Keratinocyte (primary cell): ENCODE data around the gene SATB2. TPM values are rescaled to one million over a fixed set of nuclear protein-coding genes. Genes with fewer than 3 reads are reported as not detected.

Source experiments
- DNase-seq: peaks from one replicate; pipeline ENCODE4 v3.0.0-alpha.2; 2011; ENCODE audit warnings: low read depth, missing footprints, low spot score
- FAIRE-seq: peaks from 2 replicates; lab custom pipeline; 2011; peaks lifted over from hg19 to GRCh38; lab: Jason Lieb, UNC
- H2AFZ ChIP-seq: 2 replicates; pipeline ENCODE4 v1.6.0; 2012; ENCODE audit warnings: low read length, control low read depth, inconsistent platforms; ENCODE audit not compliant: control insufficient read depth
- H3K27ac ChIP-seq: 2 replicates; pipeline ENCODE4 v1.5.1; 2011; ENCODE audit warnings: low read length; ENCODE audit not compliant: control insufficient read depth, insufficient read depth
- H3K27me3 ChIP-seq: 3 replicates; pipeline ENCODE4 v1.6.0; 2011; ENCODE audit warnings: low read length; ENCODE audit not compliant: control insufficient read depth, insufficient read depth; ENCODE audit errors: extremely low read depth
- H3K36me3 ChIP-seq, 2 experiments: 2 replicates in 1 of 2; 3 replicates in 1 of 2; pipeline ENCODE4 v1.5.1; 2011; ENCODE audit warnings: low read length in 2 of 2, mild to moderate bottlenecking in 1 of 2; ENCODE audit not compliant: control insufficient read depth in 2 of 2, insufficient read depth in 2 of 2; ENCODE audit errors: extremely low read depth in 1 of 2
- H3K4me1 ChIP-seq: 3 replicates; pipeline ENCODE4 v1.5.1; 2011; ENCODE audit warnings: low read length; ENCODE audit not compliant: control insufficient read depth, insufficient read depth; ENCODE audit errors: extremely low read depth
- H3K4me2 ChIP-seq: 3 replicates; pipeline ENCODE4 v1.6.0; 2011; ENCODE audit warnings: low read depth, low read length; ENCODE audit not compliant: control insufficient read depth, insufficient read depth; ENCODE audit errors: extremely low read depth
- H3K4me3 ChIP-seq, 3 experiments: fragments of 200-600 bp in 1 of 3; sonication (generic) in 1 of 3; 2 replicates in 2 of 3; 3 replicates in 1 of 3; pipeline ENCODE4 v1.5.1; 2011 to 2016; ENCODE audit warnings: low read length in 3 of 3, mild to moderate bottlenecking in 3 of 3, control low read depth in 2 of 3, inconsistent platforms in 1 of 3, low read depth in 1 of 3, mixed read lengths in 1 of 3, mixed run types in 1 of 3, moderate library complexity in 1 of 3; ENCODE audit not compliant: control insufficient read depth in 2 of 3, insufficient read depth in 2 of 3; ENCODE audit errors: extremely low read depth in 1 of 3
- H3K79me2 ChIP-seq: 2 replicates; pipeline ENCODE4 v1.6.0; 2012; ENCODE audit warnings: low read length; ENCODE audit not compliant: control insufficient read depth, insufficient read depth
- H3K9ac ChIP-seq: 3 replicates; pipeline ENCODE4 v1.6.0; 2011; ENCODE audit warnings: low read length; ENCODE audit not compliant: control insufficient read depth, insufficient read depth; ENCODE audit errors: extremely low read depth
- H3K9me1 ChIP-seq: 3 replicates; pipeline ENCODE4 v1.6.0; 2011; ENCODE audit warnings: low read length; ENCODE audit not compliant: control insufficient read depth, insufficient read depth; ENCODE audit errors: extremely low read depth
- H3K9me3 ChIP-seq: 2 replicates; pipeline ENCODE4 v1.5.1; 2012; ENCODE audit warnings: low read depth, low read length; ENCODE audit not compliant: control insufficient read depth
- H4K20me1 ChIP-seq: 3 replicates; pipeline ENCODE4 v1.6.0; 2011; ENCODE audit warnings: low read length; ENCODE audit not compliant: control insufficient read depth, insufficient read depth; ENCODE audit errors: extremely low read depth
- EZH2 ChIP-seq: IDR thresholded peaks from one replicate; pipeline ENCODE4 v1.6.1; 2012; ENCODE audit warnings: inconsistent platforms, mild to moderate bottlenecking, low read length, moderate library complexity
- dilution Hi-C: fragments of 300-500 bp; cut with MboI; formaldehyde crosslinking; loops from one replicate; pipeline ENCODE4 v1.7.0; 2020; ENCODE audit warnings: low sequenced_read_pairs; ENCODE audit not compliant: extremely low pct_ligation_motif_present
- polyA plus RNA-seq, 5 experiments: library from polyadenylated mRNA; depleted of rRNA in 3 of 5; stranded (reverse) in 3 of 5; stranded (forward) in 1 of 5; unstranded in 1 of 5; fragments of >200 nt; gene quantifications; 1 replicate in 1 of 5; 2 replicates in 3 of 5; 3 replicates in 1 of 5; pipeline versions ENCODE4 v1.2.1 to v1.2.3, GENCODE V29; 2011 to 2012; ENCODE audit warnings: missing spikeins in 2 of 5, low read depth in 1 of 5, low replicate concordance in 1 of 5
- TF ChIP-seq, protein P1 (sequence below), 3 experiments: IDR thresholded peaks in 1 of 3; conservative IDR thresholded peaks in 1 of 3; optimal IDR thresholded peaks in 1 of 3; 2 replicates in 2 of 3; 3 replicates in 1 of 3; pipeline versions ENCODE3 to v1.5.1; 2011; ENCODE audit warnings: low read length in 3 of 3, mild to moderate bottlenecking in 3 of 3, moderate library complexity in 2 of 3, control low read depth in 1 of 3, inconsistent platforms in 1 of 3; ENCODE audit not compliant: insufficient read depth in 2 of 3; ENCODE audit errors: extremely low read depth in 1 of 3

Gene SATB2
- polyA plus RNA-seq, 1 donor (not counting 4 experiments of a cell fraction or from before 2014, with no cell fraction given), result 1.4 TPM

GRCh38 chr2:199228887-199229819 is 228.6 kb downstream of the SATB2 start:
- no peak overlapping the region for H3K4me2 ChIP-seq
- dilution Hi-C loops, result no loop called here
- H2AFZ ChIP-seq, result no peak overlapping the region

DNA sequence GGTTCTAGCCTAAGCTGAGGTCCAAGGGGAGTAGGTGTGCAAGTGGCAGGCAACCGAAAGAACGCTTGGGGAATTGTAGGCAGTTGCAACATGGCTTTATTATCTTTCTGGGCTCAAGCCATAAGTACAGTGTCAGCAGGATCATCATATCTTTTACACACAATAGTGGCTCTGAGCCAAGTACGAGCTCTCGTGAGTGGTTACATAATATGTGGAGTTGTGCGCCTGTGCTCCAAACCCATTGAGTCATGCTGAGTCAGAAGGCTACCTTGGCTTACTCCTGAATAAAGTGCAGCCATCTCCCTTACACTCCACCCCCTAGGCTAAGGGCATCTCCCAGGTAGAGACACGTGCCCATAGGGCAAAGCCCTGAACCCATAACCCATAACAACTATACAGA is 233.9 kb downstream of the SATB2 start:
- H3K4me1 ChIP-seq, result no peaks in the 10 kb centered on the region
- H3K27ac ChIP-seq, result no peak overlapping the region
- H3K9ac ChIP-seq, result no peak overlapping the region
- H4K20me1 ChIP-seq, result no peaks in the 10 kb centered on the region
- DNase-seq (peak; percentile 26), FAIRE-seq (no peak)
- no peak overlapping the region for H3K4me2 ChIP-seq
- no peak overlapping the region for H2AFZ ChIP-seq
- H3K27me3 ChIP-seq, result no peaks in the 10 kb centered on the region
- TF ChIP-seq EZH2, result no peak
- TF ChIP-seq, protein P1, sequence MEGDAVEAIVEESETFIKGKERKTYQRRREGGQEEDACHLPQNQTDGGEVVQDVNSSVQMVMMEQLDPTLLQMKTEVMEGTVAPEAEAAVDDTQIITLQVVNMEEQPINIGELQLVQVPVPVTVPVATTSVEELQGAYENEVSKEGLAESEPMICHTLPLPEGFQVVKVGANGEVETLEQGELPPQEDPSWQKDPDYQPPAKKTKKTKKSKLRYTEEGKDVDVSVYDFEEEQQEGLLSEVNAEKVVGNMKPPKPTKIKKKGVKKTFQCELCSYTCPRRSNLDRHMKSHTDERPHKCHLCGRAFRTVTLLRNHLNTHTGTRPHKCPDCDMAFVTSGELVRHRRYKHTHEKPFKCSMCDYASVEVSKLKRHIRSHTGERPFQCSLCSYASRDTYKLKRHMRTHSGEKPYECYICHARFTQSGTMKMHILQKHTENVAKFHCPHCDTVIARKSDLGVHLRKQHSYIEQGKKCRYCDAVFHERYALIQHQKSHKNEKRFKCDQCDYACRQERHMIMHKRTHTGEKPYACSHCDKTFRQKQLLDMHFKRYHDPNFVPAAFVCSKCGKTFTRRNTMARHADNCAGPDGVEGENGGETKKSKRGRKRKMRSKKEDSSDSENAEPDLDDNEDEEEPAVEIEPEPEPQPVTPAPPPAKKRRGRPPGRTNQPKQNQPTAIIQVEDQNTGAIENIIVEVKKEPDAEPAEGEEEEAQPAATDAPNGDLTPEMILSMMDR (optimal IDR thresholded peaks at IDR 0.05 in 1 of 3, IDR thresholded peaks at IDR 0.05 in 1 of 3, conservative IDR thresholded peaks at IDR 0.05 in 1 of 3; ENCODE audit: extremely low read depth in 1 of 3, insufficient read depth in 2 of 3, low read length in 3 of 3), result no peak
- no peaks in the 10 kb centered on the region for H3K36me3 ChIP-seq
- dilution Hi-C loops, result no loop called here
- H3K4me3 ChIP-seq, result no peak overlapping the region
- H3K9me1 ChIP-seq, result no peaks in the 10 kb centered on the region
- H3K79me2 ChIP-seq, result no peaks in the 10 kb centered on the region
- peaks cover 3% of the 10 kb centered on the region for H3K9me3 ChIP-seq

More at GRCh38 chr2:199228887-199229819, 228.6 kb downstream of the SATB2 start:
- H3K36me3 ChIP-seq, result no peaks in the 10 kb centered on the region
- H3K9me3 ChIP-seq, result peaks cover 3% of the 10 kb centered on the region
- FAIRE-seq (no peak), DNase-seq (peak; percentile 15)
- no peak overlapping the region for H3K4me3 ChIP-seq
- H3K79me2 ChIP-seq, result no peaks in the 10 kb centered on the region
- H3K4me1 ChIP-seq, result no peaks in the 10 kb centered on the region
- no peak overlapping the region for H3K9ac ChIP-seq
- no peaks in the 10 kb centered on the region for H3K27me3 ChIP-seq
- TF ChIP-seq, protein P1 (optimal IDR thresholded peaks at IDR 0.05 in 1 of 3, IDR thresholded peaks at IDR 0.05 in 1 of 3, conservative IDR thresholded peaks at IDR 0.05 in 1 of 3; ENCODE audit: extremely low read depth in 1 of 3, insufficient read depth in 2 of 3, low read length in 3 of 3), result no peak
- TF ChIP-seq EZH2, result no peak
- H4K20me1 ChIP-seq, result no peaks in the 10 kb centered on the region
- no peak overlapping the region for H3K27ac ChIP-seq
- H3K9me1 ChIP-seq, result no peaks in the 10 kb centered on the region
